Measurements from ENCODE around the gene PRR33.

DNA sequence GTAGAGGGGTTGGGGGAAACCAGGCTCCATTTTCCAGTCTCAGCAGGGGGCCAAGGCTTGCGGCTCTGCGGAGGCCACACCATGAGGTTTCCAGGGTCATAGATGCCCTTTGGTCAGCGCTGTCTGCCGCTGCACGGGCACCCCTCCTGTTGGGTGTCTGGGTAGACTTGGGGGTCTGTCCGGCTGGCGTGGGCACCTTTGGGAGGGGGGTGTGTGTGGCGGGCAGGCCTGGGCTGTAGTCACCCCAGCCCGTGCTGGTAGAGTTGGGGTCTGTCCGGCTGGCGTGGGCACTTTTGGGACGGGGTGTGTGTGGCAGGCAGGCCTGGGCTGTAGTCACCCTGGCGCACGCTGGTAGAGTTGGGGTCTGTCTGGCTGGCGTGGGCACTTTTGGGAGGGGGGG lies 20.2 kb downstream of the PRR33 start:
- TF ChIP-seq, protein P1, sequence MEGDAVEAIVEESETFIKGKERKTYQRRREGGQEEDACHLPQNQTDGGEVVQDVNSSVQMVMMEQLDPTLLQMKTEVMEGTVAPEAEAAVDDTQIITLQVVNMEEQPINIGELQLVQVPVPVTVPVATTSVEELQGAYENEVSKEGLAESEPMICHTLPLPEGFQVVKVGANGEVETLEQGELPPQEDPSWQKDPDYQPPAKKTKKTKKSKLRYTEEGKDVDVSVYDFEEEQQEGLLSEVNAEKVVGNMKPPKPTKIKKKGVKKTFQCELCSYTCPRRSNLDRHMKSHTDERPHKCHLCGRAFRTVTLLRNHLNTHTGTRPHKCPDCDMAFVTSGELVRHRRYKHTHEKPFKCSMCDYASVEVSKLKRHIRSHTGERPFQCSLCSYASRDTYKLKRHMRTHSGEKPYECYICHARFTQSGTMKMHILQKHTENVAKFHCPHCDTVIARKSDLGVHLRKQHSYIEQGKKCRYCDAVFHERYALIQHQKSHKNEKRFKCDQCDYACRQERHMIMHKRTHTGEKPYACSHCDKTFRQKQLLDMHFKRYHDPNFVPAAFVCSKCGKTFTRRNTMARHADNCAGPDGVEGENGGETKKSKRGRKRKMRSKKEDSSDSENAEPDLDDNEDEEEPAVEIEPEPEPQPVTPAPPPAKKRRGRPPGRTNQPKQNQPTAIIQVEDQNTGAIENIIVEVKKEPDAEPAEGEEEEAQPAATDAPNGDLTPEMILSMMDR (IDR thresholded peaks at IDR 0.05; ENCODE audit: insufficient read depth, low read depth, low read length) = no peak
- TF ChIP-seq EZH2 (IDR thresholded peaks at IDR 0.05; ENCODE audit: insufficient read depth, low read length) = no peak

Measured in astrocyte (in vitro differentiated cells and primary cell).